GM20000 (cell line): ENCODE results near the gene SMURF1.
"Not testable (repeated sequence)": the region's sequence is repeated elsewhere in the genome, so short reads cannot be mapped to it uniquely, and the experiment has no call there.

Experiments
- DNase-seq: peaks from one replicate; pipeline ENCODE4 v3.0.0; 2012; ENCODE audit warnings: low spot score
- TF ChIP-seq, protein P1 (sequence below): IDR thresholded peaks from 2 replicates; pipeline ENCODE4 v1.5.1; 2012; ENCODE audit warnings: mild to moderate bottlenecking, control low read depth; ENCODE audit errors: extremely low read depth, missing control alignments

Gene SMURF1

GRCh38 chr7:99102809-99103690 lies 40.9 kb downstream of the SMURF1 start:
- TF ChIP-seq, protein P1, sequence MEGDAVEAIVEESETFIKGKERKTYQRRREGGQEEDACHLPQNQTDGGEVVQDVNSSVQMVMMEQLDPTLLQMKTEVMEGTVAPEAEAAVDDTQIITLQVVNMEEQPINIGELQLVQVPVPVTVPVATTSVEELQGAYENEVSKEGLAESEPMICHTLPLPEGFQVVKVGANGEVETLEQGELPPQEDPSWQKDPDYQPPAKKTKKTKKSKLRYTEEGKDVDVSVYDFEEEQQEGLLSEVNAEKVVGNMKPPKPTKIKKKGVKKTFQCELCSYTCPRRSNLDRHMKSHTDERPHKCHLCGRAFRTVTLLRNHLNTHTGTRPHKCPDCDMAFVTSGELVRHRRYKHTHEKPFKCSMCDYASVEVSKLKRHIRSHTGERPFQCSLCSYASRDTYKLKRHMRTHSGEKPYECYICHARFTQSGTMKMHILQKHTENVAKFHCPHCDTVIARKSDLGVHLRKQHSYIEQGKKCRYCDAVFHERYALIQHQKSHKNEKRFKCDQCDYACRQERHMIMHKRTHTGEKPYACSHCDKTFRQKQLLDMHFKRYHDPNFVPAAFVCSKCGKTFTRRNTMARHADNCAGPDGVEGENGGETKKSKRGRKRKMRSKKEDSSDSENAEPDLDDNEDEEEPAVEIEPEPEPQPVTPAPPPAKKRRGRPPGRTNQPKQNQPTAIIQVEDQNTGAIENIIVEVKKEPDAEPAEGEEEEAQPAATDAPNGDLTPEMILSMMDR, result no peak
- no peak for DNase-seq

GRCh38 chr7:99102361-99102760 lies 41.5 kb downstream of the SMURF1 start:
- no peak for DNase-seq
- TF ChIP-seq, protein P1, result no peak

GRCh38 chr7:99101516-99101915 lies 42.4 kb downstream of the SMURF1 start:
- not testable (repeated sequence) for DNase-seq

GRCh38 chr7:99099499-99100077 lies 44.3 kb downstream of the SMURF1 start:
- TF ChIP-seq, protein P1, result no peak
- DNase-seq, result no peak

- TF ChIP-seq, protein P1, result no peak
These were observed 44.9 kb downstream of the SMURF1 start for GRCh38 chr7:99098824-99099498.

DNA sequence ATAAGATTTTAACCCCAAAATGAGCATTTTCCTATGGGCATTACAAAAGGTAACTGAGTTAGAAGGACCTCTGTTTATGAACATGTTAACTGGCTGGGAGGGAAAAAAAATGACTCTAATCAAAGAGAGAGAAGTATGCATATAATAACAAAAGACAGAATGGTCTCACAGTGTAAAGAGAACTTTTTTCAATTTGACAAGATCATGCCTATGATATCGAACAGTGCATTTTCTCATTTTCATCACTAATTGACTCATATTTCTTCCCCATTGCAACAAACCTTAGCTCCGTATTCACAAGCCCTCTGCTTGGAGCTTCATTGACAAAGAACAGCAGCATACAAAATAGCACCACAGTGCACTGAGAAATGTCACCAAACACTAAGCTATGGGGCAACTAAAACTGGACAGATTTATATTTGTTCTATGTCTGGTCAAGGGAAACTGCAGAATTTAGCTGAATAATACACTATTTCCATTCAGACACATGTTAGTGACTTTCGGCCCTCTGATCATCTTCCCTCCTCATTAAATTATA lies 45.6 kb downstream of the SMURF1 start:
- TF ChIP-seq, protein P1, result no peak
- no peak for DNase-seq

More at GRCh38 chr7:99098824-99099498, 44.9 kb downstream of the SMURF1 start:
- DNase-seq, result no peak

DNA sequence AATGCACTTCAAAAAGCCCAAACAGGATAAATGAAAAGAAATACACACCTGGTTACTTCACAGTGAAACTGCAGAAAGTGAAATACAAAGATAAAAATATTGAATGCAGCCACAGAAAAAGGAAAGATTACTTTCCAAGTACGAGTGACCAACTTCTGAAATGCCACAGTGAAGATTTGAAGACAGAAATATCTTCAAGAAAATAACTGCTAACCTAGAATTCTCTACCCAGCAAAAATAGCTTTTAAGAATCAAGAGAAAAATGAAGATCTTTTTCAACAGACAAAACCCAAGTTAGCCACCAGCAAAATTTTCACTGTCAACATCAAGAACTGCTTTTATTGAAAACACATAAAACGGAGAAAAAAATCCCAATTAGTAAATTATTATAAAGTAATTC lies 46.2 kb downstream of the SMURF1 start:
- DNase-seq, result no peak
- TF ChIP-seq, protein P1, result no peak
